Ascending aorta (tissue), 2 donors: ENCODE data around the gene RIMBP2. TPM values are rescaled to one million over a fixed set of nuclear protein-coding genes. Genes with fewer than 3 reads are reported as not detected.
A peak's percentile ranks its signal among the peaks of the same experiment; 100 is the strongest.

Experiments used
- DNase-seq, 2 donors: peaks; one replicate each; pipeline ENCODE4 v3.0.0-alpha.2; 2019; ENCODE audit warnings: low spot score in 2 of 2
- H3K27ac ChIP-seq, 2 donors: fragments of 200-600 bp; sonication (generic); one replicate each; pipeline ENCODE4 v1.5.1; 2016 to 2017; ENCODE audit warnings: mild to moderate bottlenecking in 1 of 2
- H3K27me3 ChIP-seq: fragments of 200-600 bp; sonication (generic); one replicate; pipeline ENCODE4 v1.5.1; 2017
- H3K36me3 ChIP-seq, 2 donors: fragments of 200-600 bp; sonication (generic); one replicate each; pipeline ENCODE4 v1.5.1; 2016
- H3K4me1 ChIP-seq, 2 donors: fragments of 200-600 bp; sonication (generic); one replicate each; pipeline ENCODE4 v1.5.1; 2016 to 2017; ENCODE audit warnings: mild to moderate bottlenecking in 1 of 2
- H3K4me3 ChIP-seq, 2 donors: fragments of 200-600 bp; sonication (generic); one replicate each; pipeline ENCODE4 v1.5.1; 2016 to 2017; ENCODE audit warnings: mild to moderate bottlenecking in 1 of 2
- H3K9me3 ChIP-seq, 2 donors: fragments of 200-600 bp; sonication (generic); one replicate each; pipeline ENCODE4 v1.5.1; 2016
- CTCF ChIP-seq, 3 experiments: fragments of 200-600 bp in 2 of 3; fragments of 450-650 bp in 1 of 3; sonication (generic) in 2 of 3; IDR thresholded peaks; one replicate each; pipeline ENCODE4 v1.5.1; 2016 to 2019; ENCODE audit warnings: antibody characterized with exemption in 3 of 3, mild to moderate bottlenecking in 1 of 3, moderate library complexity in 1 of 3
- intact Hi-C: fragments of 100-400 bp; cut with DNase I; formaldehyde crosslinking; loops from one replicate; pipeline ENCODE4 v1.15.1; 2023
- total RNA-seq: library from RNA; depleted of rRNA; stranded (reverse); fragments of >200 nt; gene quantifications from one replicate; pipeline ENCODE4 v1.1.0, GENCODE V29; 2016

Gene RIMBP2
- total RNA-seq, 1 donor from 2014 or later: not detected

GRCh38 chr12:130715150-130715997 lies 725 bp downstream of the RIMBP2 start:
- H3K27me3 ChIP-seq: no peaks in the 10 kb centered on the region
- no peaks in the 10 kb centered on the region for H3K36me3 ChIP-seq
- peaks cover 0 to 3% of the 10 kb centered on the region in 2 donors for H3K4me1 ChIP-seq
- intact Hi-C loops: no loop called here
- no peaks in the 10 kb centered on the region for H3K9me3 ChIP-seq
- TF ChIP-seq CTCF (IDR thresholded peaks at IDR 0.05): no peak
- peak overlapping the region in 1 of 2 donors; percentile 55 for H3K4me3 ChIP-seq
- no peak overlapping the region for H3K27ac ChIP-seq
- DNase-seq: no peak

- Histone ChIP-seq H3K36me3 (no peaks in the 10 kb centered on the region), H3K27me3 (no peaks in the 10 kb centered on the region), H3K4me1 (peaks cover 0 to 3% of the 10 kb centered on the region in 2 donors), H3K9me3 (no peaks in the 10 kb centered on the region), H3K27ac (no peak overlapping the region), H3K4me3 (peak overlapping the region; percentile 33 to 55)
- TF ChIP-seq CTCF (IDR thresholded peaks at IDR 0.05): no peak
- intact Hi-C loops: no loop called here
- no peak for DNase-seq
These were observed 1.4 kb downstream of the RIMBP2 start for GRCh38 chr12:130714591-130715149.

GRCh38 chr12:130714091-130714590 lies 2.0 kb downstream of the RIMBP2 start:
- no peaks in the 10 kb centered on the region for H3K27me3 ChIP-seq
- peak overlapping the region; percentile 33 to 55 for H3K4me3 ChIP-seq
- no peak overlapping the region for H3K27ac ChIP-seq
- peaks cover 0 to 3% of the 10 kb centered on the region in 2 donors for H3K4me1 ChIP-seq
- no peaks in the 10 kb centered on the region for H3K9me3 ChIP-seq
- TF ChIP-seq CTCF (IDR thresholded peaks at IDR 0.05): no peak
- DNase-seq: no peak
- intact Hi-C loops: no loop called here
- no peaks in the 10 kb centered on the region for H3K36me3 ChIP-seq

GRCh38 chr12:130713581-130713991 lies 2.5 kb downstream of the RIMBP2 start:
- peaks cover 0 to 3% of the 10 kb centered on the region in 2 donors for H3K4me1 ChIP-seq
- no peaks in the 10 kb centered on the region for H3K36me3 ChIP-seq
- no peak for TF ChIP-seq CTCF (IDR thresholded peaks at IDR 0.05)
- no peaks in the 10 kb centered on the region for H3K27me3 ChIP-seq
- peak overlapping the region in 1 of 2 donors; percentile 55 for H3K4me3 ChIP-seq
- no peak overlapping the region for H3K27ac ChIP-seq
- no peak for DNase-seq
- intact Hi-C loops: no loop called here
- H3K9me3 ChIP-seq: no peaks in the 10 kb centered on the region

- TF ChIP-seq CTCF (IDR thresholded peaks at IDR 0.05): no peak
- no peaks in the 10 kb centered on the region for H3K27me3 ChIP-seq
- intact Hi-C loops: no loop called here
- H3K36me3 ChIP-seq: no peaks in the 10 kb centered on the region
- H3K9me3 ChIP-seq: no peaks in the 10 kb centered on the region
- no peak overlapping the region for H3K4me3 ChIP-seq
- DNase-seq: no peak
- H3K4me1 ChIP-seq: peaks cover 0 to 3% of the 10 kb centered on the region in 2 donors
- no peak overlapping the region for H3K27ac ChIP-seq
These were observed 3.6 kb downstream of the RIMBP2 start for GRCh38 chr12:130712346-130713065.
